ENCODE measurements around the gene COL26A1. TPM values are rescaled to one million over a fixed set of nuclear protein-coding genes. Genes with fewer than 3 reads are reported as not detected.

Gene COL26A1
- polyA plus RNA-seq, 1 donor (not counting 4 experiments of a cell fraction or from before 2014, with no cell fraction given) = not detected

DNA sequence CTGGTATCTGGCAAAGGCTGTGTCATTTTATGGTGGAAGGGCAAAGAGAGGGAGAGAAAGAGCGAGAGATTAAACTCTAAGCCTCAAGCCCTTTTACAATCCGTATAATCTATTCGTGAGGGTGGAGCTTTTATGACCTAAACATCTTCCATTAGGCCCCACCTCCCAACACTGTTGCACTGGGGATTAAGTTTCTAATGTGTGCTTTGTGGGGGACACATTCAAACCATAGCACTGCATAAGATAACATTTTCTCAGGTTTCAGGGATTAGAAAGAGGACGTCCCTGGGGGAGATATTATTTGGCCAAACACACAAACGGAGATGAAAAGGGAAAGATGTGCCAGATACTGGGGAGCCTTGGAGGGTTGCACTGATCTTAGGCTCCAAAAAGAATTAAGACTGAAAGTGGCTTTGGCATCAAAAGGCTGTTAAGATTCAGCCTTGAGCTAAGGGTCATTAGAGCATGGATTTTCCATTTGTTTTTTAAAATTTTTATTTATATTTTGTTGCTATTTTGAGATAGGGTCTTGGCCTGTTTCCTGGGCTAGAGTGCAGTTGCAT lies 19.0 kb downstream of the COL26A1 start:
- Histone ChIP-seq H3K4me1 (ENCODE audit: control insufficient read depth, extremely low read depth, insufficient read depth, low read length) (no peaks in the 10 kb centered on the region), H2AFZ (ENCODE audit: control insufficient read depth, low read length) (no peak overlapping the region)

DNA sequence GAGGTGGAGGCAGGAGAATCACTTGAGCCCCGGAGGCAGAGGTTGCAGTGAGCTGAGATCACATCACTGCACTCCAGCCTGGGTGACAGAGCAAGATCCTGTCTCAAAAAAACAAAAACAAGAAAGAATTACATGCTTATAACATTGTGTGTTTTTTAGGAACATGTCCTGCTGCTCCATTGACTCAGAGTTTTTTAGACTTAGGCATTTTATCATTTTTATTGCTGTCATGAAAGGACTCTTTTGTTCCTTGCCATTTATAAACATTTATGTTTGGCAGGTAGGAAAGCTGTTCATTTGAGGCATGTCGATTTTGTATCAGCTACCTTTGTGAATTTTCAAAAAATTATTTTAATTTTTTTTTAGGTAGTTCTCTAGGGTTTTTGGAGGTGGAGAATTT lies 20.3 kb downstream of the COL26A1 start:
- H3K9me3 ChIP-seq (ENCODE audit: control insufficient read depth, low read depth, low read length) = no peaks in the 10 kb centered on the region
- no peaks in the 10 kb centered on the region for H3K9me1 ChIP-seq (ENCODE audit: control insufficient read depth, extremely low read depth, insufficient read depth, low read length)
- H3K4me1 ChIP-seq (ENCODE audit: control insufficient read depth, extremely low read depth, insufficient read depth, low read length) = no peaks in the 10 kb centered on the region
- dilution Hi-C loops (cut with MboI; ENCODE audit: extremely low pct_ligation_motif_present, low sequenced_read_pairs) = no loop called here
- no peak overlapping the region for H2AFZ ChIP-seq (ENCODE audit: control insufficient read depth, low read length)
- peaks cover 19% of the 10 kb centered on the region for H3K27me3 ChIP-seq (ENCODE audit: control insufficient read depth, extremely low read depth, insufficient read depth, low read length)
- H3K36me3 ChIP-seq (ENCODE audit: control insufficient read depth in 2 of 2, extremely low read depth in 1 of 2, insufficient read depth in 2 of 2, low read length in 2 of 2) = no peaks in the 10 kb centered on the region
- no peak for DNase-seq (ENCODE audit: low read depth, low spot score)
- no peak overlapping the region for H3K9ac ChIP-seq (ENCODE audit: control insufficient read depth, extremely low read depth, insufficient read depth, low read length)
- FAIRE-seq = no peak
- H3K4me2 ChIP-seq (ENCODE audit: control insufficient read depth, extremely low read depth, insufficient read depth, low read depth, low read length) = no peak overlapping the region
- H3K4me3 ChIP-seq (ENCODE audit: control insufficient read depth in 2 of 3, extremely low read depth in 1 of 3, insufficient read depth in 2 of 3, low read depth in 1 of 3, low read length in 3 of 3) = no peak overlapping the region
- TF ChIP-seq, protein P1, sequence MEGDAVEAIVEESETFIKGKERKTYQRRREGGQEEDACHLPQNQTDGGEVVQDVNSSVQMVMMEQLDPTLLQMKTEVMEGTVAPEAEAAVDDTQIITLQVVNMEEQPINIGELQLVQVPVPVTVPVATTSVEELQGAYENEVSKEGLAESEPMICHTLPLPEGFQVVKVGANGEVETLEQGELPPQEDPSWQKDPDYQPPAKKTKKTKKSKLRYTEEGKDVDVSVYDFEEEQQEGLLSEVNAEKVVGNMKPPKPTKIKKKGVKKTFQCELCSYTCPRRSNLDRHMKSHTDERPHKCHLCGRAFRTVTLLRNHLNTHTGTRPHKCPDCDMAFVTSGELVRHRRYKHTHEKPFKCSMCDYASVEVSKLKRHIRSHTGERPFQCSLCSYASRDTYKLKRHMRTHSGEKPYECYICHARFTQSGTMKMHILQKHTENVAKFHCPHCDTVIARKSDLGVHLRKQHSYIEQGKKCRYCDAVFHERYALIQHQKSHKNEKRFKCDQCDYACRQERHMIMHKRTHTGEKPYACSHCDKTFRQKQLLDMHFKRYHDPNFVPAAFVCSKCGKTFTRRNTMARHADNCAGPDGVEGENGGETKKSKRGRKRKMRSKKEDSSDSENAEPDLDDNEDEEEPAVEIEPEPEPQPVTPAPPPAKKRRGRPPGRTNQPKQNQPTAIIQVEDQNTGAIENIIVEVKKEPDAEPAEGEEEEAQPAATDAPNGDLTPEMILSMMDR (optimal IDR thresholded peaks at IDR 0.05 in 1 of 3, IDR thresholded peaks at IDR 0.05 in 1 of 3, conservative IDR thresholded peaks at IDR 0.05 in 1 of 3; ENCODE audit: extremely low read depth in 1 of 3, insufficient read depth in 2 of 3, low read length in 3 of 3) = no peak
- no peak for TF ChIP-seq EZH2 (IDR thresholded peaks at IDR 0.05; ENCODE audit: low read length)
- H3K27ac ChIP-seq (ENCODE audit: control insufficient read depth, insufficient read depth, low read length) = no peak overlapping the region
- no peaks in the 10 kb centered on the region for H3K79me2 ChIP-seq (ENCODE audit: control insufficient read depth, insufficient read depth, low read length)
- H4K20me1 ChIP-seq (ENCODE audit: control insufficient read depth, extremely low read depth, insufficient read depth, low read length) = no peaks in the 10 kb centered on the region

More for the DNA sequence above, 19.0 kb downstream of the COL26A1 start:
- Histone ChIP-seq H3K9me3 (ENCODE audit: control insufficient read depth, low read depth, low read length) (no peaks in the 10 kb centered on the region), H3K9ac (ENCODE audit: control insufficient read depth, extremely low read depth, insufficient read depth, low read length) (no peak overlapping the region), H3K79me2 (ENCODE audit: control insufficient read depth, insufficient read depth, low read length) (no peaks in the 10 kb centered on the region), H3K4me3 (ENCODE audit: control insufficient read depth in 2 of 3, extremely low read depth in 1 of 3, insufficient read depth in 2 of 3, low read depth in 1 of 3, low read length in 3 of 3) (no peak overlapping the region), H3K9me1 (ENCODE audit: control insufficient read depth, extremely low read depth, insufficient read depth, low read length) (no peaks in the 10 kb centered on the region), H4K20me1 (ENCODE audit: control insufficient read depth, extremely low read depth, insufficient read depth, low read length) (no peaks in the 10 kb centered on the region), H3K4me2 (ENCODE audit: control insufficient read depth, extremely low read depth, insufficient read depth, low read depth, low read length) (no peak overlapping the region), H3K27ac (ENCODE audit: control insufficient read depth, insufficient read depth, low read length) (no peak overlapping the region), H3K36me3 (ENCODE audit: control insufficient read depth in 2 of 2, extremely low read depth in 1 of 2, insufficient read depth in 2 of 2, low read length in 2 of 2) (no peaks in the 10 kb centered on the region), H3K27me3 (ENCODE audit: control insufficient read depth, extremely low read depth, insufficient read depth, low read length) (peaks cover 14% of the 10 kb centered on the region)
- DNase-seq (ENCODE audit: low read depth, low spot score) (no peak), FAIRE-seq (no peak)
- dilution Hi-C loops (cut with MboI; ENCODE audit: extremely low pct_ligation_motif_present, low sequenced_read_pairs) = no loop called here
- TF ChIP-seq EZH2 (IDR thresholded peaks at IDR 0.05; ENCODE audit: low read length) = no peak
- TF ChIP-seq, protein P1 (optimal IDR thresholded peaks at IDR 0.05 in 1 of 3, IDR thresholded peaks at IDR 0.05 in 1 of 3, conservative IDR thresholded peaks at IDR 0.05 in 1 of 3; ENCODE audit: extremely low read depth in 1 of 3, insufficient read depth in 2 of 3, low read length in 3 of 3) = no peak

Measured in keratinocyte (primary cell).